ENCODE measurements around the gene ELF3. TPM values are rescaled to one million over a fixed set of nuclear protein-coding genes. Genes with fewer than 3 reads are reported as not detected.
A peak's percentile ranks its signal among the peaks of the same experiment; 100 is the strongest.

ELF3 gene
- total and polyA plus RNA-seq, 2 of the 13 experiments (the other 11 are each of a cell fraction or from before 2014, with no cell fraction given) = 11.5 to 55.1 TPM

- TF ChIP-seq, protein P1, sequence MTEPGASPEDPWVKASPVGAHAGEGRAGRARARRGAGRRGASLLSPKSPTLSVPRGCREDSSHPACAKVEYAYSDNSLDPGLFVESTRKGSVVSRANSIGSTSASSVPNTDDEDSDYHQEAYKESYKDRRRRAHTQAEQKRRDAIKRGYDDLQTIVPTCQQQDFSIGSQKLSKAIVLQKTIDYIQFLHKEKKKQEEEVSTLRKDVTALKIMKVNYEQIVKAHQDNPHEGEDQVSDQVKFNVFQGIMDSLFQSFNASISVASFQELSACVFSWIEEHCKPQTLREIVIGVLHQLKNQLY (CRISPR knock-in tag; IDR thresholded peaks at IDR 0.05) = 0 out of 2 replicates have a peak, but pooled peaks have one; percentile 39
- TF ChIP-seq ZNF678 (CRISPR knock-in tag; IDR thresholded peaks at IDR 0.05) = no peak
- TF ChIP-seq POLR2AphosphoS2 (IDR thresholded peaks at IDR 0.05; ENCODE audit: low read depth, low read length) = no peak
- TF ChIP-seq, protein P2, sequence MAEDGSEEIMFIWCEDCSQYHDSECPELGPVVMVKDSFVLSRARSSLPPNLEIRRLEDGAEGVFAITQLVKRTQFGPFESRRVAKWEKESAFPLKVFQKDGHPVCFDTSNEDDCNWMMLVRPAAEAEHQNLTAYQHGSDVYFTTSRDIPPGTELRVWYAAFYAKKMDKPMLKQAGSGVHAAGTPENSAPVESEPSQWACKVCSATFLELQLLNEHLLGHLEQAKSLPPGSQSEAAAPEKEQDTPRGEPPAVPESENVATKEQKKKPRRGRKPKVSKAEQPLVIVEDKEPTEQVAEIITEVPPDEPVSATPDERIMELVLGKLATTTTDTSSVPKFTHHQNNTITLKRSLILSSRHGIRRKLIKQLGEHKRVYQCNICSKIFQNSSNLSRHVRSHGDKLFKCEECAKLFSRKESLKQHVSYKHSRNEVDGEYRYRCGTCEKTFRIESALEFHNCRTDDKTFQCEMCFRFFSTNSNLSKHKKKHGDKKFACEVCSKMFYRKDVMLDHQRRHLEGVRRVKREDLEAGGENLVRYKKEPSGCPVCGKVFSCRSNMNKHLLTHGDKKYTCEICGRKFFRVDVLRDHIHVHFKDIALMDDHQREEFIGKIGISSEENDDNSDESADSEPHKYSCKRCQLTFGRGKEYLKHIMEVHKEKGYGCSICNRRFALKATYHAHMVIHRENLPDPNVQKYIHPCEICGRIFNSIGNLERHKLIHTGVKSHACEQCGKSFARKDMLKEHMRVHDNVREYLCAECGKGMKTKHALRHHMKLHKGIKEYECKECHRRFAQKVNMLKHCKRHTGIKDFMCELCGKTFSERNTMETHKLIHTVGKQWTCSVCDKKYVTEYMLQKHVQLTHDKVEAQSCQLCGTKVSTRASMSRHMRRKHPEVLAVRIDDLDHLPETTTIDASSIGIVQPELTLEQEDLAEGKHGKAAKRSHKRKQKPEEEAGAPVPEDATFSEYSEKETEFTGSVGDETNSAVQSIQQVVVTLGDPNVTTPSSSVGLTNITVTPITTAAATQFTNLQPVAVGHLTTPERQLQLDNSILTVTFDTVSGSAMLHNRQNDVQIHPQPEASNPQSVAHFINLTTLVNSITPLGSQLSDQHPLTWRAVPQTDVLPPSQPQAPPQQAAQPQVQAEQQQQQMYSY (CRISPR knock-in tag; IDR thresholded peaks at IDR 0.05) = no peak
- no peak for TF ChIP-seq ZNF704 (CRISPR knock-in tag; IDR thresholded peaks at IDR 0.05; ENCODE audit: borderline replicate concordance)
- no peak for TF ChIP-seq ZMYM3 (CRISPR knock-in tag; IDR thresholded peaks at IDR 0.05)
- no peak for TF ChIP-seq ZKSCAN1 (IDR thresholded peaks at IDR 0.05; ENCODE audit: low read length)
- TF ChIP-seq ZNF792 (CRISPR knock-in tag; IDR thresholded peaks at IDR 0.05) = no peak
- TF ChIP-seq, protein P3, sequence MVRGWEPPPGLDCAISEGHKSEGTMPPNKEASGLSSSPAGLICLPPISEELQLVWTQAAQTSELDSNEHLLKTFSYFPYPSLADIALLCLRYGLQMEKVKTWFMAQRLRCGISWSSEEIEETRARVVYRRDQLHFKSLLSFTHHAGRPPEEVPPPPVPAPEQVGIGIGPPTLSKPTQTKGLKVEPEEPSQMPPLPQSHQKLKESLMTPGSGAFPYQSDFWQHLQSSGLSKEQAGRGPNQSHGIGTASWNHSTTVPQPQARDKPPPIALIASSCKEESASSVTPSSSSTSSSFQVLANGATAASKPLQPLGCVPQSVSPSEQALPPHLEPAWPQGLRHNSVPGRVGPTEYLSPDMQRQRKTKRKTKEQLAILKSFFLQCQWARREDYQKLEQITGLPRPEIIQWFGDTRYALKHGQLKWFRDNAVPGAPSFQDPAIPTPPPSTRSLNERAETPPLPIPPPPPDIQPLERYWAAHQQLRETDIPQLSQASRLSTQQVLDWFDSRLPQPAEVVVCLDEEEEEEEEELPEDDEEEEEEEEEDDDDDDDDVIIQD (CRISPR knock-in tag; IDR thresholded peaks at IDR 0.05; ENCODE audit: low read depth) = no peak
- no peak for TF ChIP-seq ZNF510 (CRISPR knock-in tag; IDR thresholded peaks at IDR 0.05; ENCODE audit: low read depth)
- TF ChIP-seq MAF1 (CRISPR knock-in tag; IDR thresholded peaks at IDR 0.05; ENCODE audit: borderline replicate concordance) = no peak
- no peak for TF ChIP-seq ZNF563 (CRISPR knock-in tag; IDR thresholded peaks at IDR 0.05)
- TF ChIP-seq ZEB1 (IDR thresholded peaks at IDR 0.05; ENCODE audit: insufficient replicate concordance, low read depth) = peak; percentile 49
- TF ChIP-seq ZNF34 (CRISPR knock-in tag; IDR thresholded peaks at IDR 0.05; ENCODE audit: borderline replicate concordance) = no peak
- TF ChIP-seq XBP1 (CRISPR knock-in tag; IDR thresholded peaks at IDR 0.05) = no peak
- TF ChIP-seq REST (IDR thresholded peaks at IDR 0.05; ENCODE audit: borderline replicate concordance in 1 of 2, low read depth in 1 of 2, low read length in 2 of 2) = no peak
Observed at GRCh38 chr1:202009326-202010179, 834 bp upstream of the ELF3 start (continued).
